ENCODE data around the gene KAT2B. TPM values are rescaled to one million over a fixed set of nuclear protein-coding genes. Genes with fewer than 3 reads are reported as not detected.

Gene KAT2B
- total RNA-seq, 1 experiment from 2014 or later: 3.7 TPM

DNA sequence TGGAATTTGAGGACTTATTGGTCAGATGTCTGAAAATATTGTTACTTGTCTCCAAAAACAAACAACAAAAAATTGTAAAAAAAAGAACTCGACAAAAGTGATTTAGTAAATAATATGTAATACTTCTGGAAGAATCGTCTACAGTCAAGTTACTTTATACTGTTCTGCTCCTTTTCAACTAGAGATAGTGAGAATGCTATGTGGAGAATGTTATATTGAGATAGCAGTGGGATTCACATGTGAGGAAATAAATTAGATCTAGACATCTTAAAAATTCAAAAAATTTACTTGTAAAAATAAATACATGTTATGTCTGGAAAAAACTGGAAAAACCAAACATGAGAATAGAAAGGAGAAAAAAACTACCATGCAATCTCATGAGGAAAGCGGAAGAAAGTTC, 80.8 kb downstream of the KAT2B start:
- Histone ChIP-seq H3K79me2 (ENCODE audit: insufficient read depth, low read length) (no peaks in the 10 kb centered on the region), H3K9me2 (ENCODE audit: insufficient read depth) (no peaks in the 10 kb centered on the region), H2AFZ (ENCODE audit: low read depth, low read length, poor library complexity, severe bottlenecking) (no peak overlapping the region), H3K36me3 (ENCODE audit: control insufficient read depth in 1 of 2, insufficient read depth in 2 of 2, low read length in 2 of 2) (no peaks in the 10 kb centered on the region), H3K4me2 (ENCODE audit: low read length) (no peak overlapping the region), H4K20me1 (ENCODE audit: insufficient read depth) (no peaks in the 10 kb centered on the region), H3K4me3 (replicated peaks in 1 of 2; ENCODE audit: low read depth in 1 of 2, low read length in 2 of 2) (no peak overlapping the region), H3K9ac (ENCODE audit: low read length) (no peak overlapping the region), H3K9me3 (ENCODE audit: control insufficient read depth in 1 of 2, insufficient read depth in 1 of 2, low read depth in 1 of 2, low read length in 2 of 2) (no peaks in the 10 kb centered on the region), H3K27me3 (ENCODE audit: insufficient read depth, low read length) (no peaks in the 10 kb centered on the region), H3K4me1 (ENCODE audit: control insufficient read depth in 1 of 2, insufficient read depth in 2 of 2, low read length in 2 of 2) (no peaks in the 10 kb centered on the region), H3K27ac (ENCODE audit: low read depth, low read length) (no peak overlapping the region)
- RAD21 ChIA-PET (ENCODE audit: low non-redundant PET in 1 of 2, low total read pairs in 2 of 2, uncharacterized antibody in 2 of 2, unreplicated experiment in 2 of 2): interaction anchor here in 1 of 2 experiments (0.6 kb wide), 1 partner anchor 24 kb away, joined by 3 read pairs; no protein-coding TSS in a partner anchor
- CTCF ChIA-PET: no interaction called here
- POLR2A ChIA-PET: no interaction called here
- intact Hi-C loops (cut with micrococcal nuclease): no loop called here
- TF ChIP-seq CEBPB (IDR thresholded peaks at IDR 0.05; ENCODE audit: low read depth) (no peak), SIN3A (IDR thresholded peaks at IDR 0.05; ENCODE audit: low read depth) (no peak), POLR2AphosphoS5 (IDR thresholded peaks at IDR 0.05; ENCODE audit: low read depth, low read length) (no peak), EZH2phosphoT487 (IDR thresholded peaks at IDR 0.05; ENCODE audit: borderline replicate concordance) (no peak), ZNF274 (IDR thresholded peaks at IDR 0.05; ENCODE audit: low read depth, low read length) (no peak), ZFX (IDR thresholded peaks at IDR 0.05) (no peak), POLR2A (IDR thresholded peaks at IDR 0.05; ENCODE audit: borderline replicate concordance, extremely low read depth, insufficient read depth, insufficient read length) (no peak), SP1 (IDR thresholded peaks at IDR 0.05; ENCODE audit: low read depth) (no peak), EGR1 (IDR thresholded peaks at IDR 0.05; ENCODE audit: low read depth) (no peak), JUND (IDR thresholded peaks at IDR 0.05) (no peak), YY1 (IDR thresholded peaks at IDR 0.05; ENCODE audit: extremely low read depth, insufficient replicate concordance, low read depth, low read length) (no peak), ELF1 (IDR thresholded peaks at IDR 0.05; ENCODE audit: borderline replicate concordance, low read depth) (no peak)
- TF ChIP-seq, protein P1, sequence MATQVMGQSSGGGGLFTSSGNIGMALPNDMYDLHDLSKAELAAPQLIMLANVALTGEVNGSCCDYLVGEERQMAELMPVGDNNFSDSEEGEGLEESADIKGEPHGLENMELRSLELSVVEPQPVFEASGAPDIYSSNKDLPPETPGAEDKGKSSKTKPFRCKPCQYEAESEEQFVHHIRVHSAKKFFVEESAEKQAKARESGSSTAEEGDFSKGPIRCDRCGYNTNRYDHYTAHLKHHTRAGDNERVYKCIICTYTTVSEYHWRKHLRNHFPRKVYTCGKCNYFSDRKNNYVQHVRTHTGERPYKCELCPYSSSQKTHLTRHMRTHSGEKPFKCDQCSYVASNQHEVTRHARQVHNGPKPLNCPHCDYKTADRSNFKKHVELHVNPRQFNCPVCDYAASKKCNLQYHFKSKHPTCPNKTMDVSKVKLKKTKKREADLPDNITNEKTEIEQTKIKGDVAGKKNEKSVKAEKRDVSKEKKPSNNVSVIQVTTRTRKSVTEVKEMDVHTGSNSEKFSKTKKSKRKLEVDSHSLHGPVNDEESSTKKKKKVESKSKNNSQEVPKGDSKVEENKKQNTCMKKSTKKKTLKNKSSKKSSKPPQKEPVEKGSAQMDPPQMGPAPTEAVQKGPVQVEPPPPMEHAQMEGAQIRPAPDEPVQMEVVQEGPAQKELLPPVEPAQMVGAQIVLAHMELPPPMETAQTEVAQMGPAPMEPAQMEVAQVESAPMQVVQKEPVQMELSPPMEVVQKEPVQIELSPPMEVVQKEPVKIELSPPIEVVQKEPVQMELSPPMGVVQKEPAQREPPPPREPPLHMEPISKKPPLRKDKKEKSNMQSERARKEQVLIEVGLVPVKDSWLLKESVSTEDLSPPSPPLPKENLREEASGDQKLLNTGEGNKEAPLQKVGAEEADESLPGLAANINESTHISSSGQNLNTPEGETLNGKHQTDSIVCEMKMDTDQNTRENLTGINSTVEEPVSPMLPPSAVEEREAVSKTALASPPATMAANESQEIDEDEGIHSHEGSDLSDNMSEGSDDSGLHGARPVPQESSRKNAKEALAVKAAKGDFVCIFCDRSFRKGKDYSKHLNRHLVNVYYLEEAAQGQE (IDR thresholded peaks at IDR 0.05; ENCODE audit: low read depth): no peak
- TF ChIP-seq, protein P2, sequence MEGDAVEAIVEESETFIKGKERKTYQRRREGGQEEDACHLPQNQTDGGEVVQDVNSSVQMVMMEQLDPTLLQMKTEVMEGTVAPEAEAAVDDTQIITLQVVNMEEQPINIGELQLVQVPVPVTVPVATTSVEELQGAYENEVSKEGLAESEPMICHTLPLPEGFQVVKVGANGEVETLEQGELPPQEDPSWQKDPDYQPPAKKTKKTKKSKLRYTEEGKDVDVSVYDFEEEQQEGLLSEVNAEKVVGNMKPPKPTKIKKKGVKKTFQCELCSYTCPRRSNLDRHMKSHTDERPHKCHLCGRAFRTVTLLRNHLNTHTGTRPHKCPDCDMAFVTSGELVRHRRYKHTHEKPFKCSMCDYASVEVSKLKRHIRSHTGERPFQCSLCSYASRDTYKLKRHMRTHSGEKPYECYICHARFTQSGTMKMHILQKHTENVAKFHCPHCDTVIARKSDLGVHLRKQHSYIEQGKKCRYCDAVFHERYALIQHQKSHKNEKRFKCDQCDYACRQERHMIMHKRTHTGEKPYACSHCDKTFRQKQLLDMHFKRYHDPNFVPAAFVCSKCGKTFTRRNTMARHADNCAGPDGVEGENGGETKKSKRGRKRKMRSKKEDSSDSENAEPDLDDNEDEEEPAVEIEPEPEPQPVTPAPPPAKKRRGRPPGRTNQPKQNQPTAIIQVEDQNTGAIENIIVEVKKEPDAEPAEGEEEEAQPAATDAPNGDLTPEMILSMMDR (IDR thresholded peaks at IDR 0.05 in 2 of 3, conservative IDR thresholded peaks at IDR 0.05 in 1 of 3; ENCODE audit: borderline replicate concordance in 1 of 3, insufficient read depth in 1 of 3, low read depth in 2 of 3, low read length in 2 of 3): no peak
- TF ChIP-seq, protein P3, sequence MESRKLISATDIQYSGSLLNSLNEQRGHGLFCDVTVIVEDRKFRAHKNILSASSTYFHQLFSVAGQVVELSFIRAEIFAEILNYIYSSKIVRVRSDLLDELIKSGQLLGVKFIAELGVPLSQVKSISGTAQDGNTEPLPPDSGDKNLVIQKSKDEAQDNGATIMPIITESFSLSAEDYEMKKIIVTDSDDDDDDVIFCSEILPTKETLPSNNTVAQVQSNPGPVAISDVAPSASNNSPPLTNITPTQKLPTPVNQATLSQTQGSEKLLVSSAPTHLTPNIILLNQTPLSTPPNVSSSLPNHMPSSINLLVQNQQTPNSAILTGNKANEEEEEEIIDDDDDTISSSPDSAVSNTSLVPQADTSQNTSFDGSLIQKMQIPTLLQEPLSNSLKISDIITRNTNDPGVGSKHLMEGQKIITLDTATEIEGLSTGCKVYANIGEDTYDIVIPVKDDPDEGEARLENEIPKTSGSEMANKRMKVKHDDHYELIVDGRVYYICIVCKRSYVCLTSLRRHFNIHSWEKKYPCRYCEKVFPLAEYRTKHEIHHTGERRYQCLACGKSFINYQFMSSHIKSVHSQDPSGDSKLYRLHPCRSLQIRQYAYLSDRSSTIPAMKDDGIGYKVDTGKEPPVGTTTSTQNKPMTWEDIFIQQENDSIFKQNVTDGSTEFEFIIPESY (IDR thresholded peaks at IDR 0.05; ENCODE audit: extremely low read depth, insufficient replicate concordance, low read length): no peak
- TF ChIP-seq, protein P4, sequence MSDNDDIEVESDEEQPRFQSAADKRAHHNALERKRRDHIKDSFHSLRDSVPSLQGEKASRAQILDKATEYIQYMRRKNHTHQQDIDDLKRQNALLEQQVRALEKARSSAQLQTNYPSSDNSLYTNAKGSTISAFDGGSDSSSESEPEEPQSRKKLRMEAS (IDR thresholded peaks at IDR 0.05): no peak
- no TSS peak for BruUV-seq (replicated peaks)
- no peak for DNase-seq (ENCODE audit: low read depth, low spot score)
- ATAC-seq: no peak
